HL-60/S4 treated with phorbol 12-myristate 13-acetate at 8.2 ng/mL for 4 days and 3 days (cell line): ENCODE data around the gene MRM2.

Experiments
- in situ Hi-C: fragments of 300-500 bp; cut with MboI; formaldehyde crosslinking; loops from 2 replicates; pipeline ENCODE4 v1.15.0; 2022; ENCODE audit warnings: low sequenced_read_pairs

Gene MRM2

GRCh38 chr7:2195400-2196246, 46.4 kb downstream of the MRM2 start:
- in situ Hi-C loops = no loop called here

- in situ Hi-C loops = no loop called here
Measured at GRCh38 chr7:2193575-2194305, 48.3 kb downstream of the MRM2 start.

DNA sequence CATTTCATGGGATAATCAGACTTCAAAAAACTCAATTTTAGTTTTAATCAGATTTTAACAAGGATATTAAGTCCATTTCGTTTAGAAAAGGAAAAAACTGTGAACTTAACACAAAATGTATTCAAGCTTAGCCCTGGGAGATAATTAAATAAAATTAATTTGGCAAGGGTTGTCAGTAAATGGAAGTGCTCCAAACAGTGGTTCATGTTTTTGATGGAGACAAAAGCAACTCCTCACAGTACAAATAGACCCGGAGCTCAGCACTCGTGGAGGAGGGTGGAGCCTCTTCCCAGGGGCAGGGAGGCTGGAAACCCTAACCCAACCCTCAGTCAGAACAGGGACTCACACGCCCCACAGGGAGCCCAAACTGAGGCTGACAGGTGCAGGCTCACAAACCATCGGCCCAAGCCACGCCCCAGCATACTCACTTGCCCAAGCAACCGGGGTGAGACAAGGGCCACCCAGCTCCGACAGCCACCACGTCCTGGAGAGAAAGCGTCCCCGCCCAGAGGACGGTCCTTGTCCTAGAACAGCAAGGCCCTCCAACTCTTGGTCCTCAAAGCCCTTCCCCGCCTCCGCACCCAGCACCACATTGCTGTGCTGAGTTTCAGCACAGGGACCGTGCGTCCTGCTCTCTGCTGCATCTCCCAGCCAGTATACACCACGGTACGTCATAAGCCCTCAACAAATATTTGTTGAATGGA, 49.0 kb downstream of the MRM2 start:
- in situ Hi-C loops = no loop called here

- in situ Hi-C loops = no loop called here
Measured at GRCh38 chr7:2191016-2191415, 51.0 kb downstream of the MRM2 start.

GRCh38 chr7:2190531-2190930, 51.5 kb downstream of the MRM2 start:
- in situ Hi-C loops = no loop called here

- in situ Hi-C loops = no loop called here
Measured at GRCh38 chr7:2186166-2186565, 55.8 kb downstream of the MRM2 start.

DNA sequence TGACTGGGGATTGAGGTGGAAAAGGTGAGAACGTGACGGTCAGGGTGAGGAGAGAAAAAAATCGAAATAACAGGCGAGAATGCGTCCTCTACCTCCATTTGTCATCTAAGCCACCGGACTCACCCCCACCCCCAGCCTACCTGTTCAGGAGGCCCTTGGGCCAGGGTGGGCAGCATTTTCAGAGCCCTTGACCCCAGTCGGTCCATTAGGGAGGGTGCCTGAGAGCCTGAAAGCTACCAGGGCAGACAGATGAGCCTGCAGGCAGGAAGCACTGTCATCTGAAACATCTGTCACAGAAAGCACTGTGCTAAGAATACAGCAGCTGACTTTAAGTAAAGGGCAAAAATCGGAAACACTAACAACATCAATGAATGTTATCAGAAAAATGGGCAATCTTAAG, 56.3 kb downstream of the MRM2 start:
- in situ Hi-C loops = no loop called here
